ENCODE results near the gene UBL3.
A peak's percentile ranks its signal among the peaks of the same experiment; 100 is the strongest.

UBL3 gene

DNA sequence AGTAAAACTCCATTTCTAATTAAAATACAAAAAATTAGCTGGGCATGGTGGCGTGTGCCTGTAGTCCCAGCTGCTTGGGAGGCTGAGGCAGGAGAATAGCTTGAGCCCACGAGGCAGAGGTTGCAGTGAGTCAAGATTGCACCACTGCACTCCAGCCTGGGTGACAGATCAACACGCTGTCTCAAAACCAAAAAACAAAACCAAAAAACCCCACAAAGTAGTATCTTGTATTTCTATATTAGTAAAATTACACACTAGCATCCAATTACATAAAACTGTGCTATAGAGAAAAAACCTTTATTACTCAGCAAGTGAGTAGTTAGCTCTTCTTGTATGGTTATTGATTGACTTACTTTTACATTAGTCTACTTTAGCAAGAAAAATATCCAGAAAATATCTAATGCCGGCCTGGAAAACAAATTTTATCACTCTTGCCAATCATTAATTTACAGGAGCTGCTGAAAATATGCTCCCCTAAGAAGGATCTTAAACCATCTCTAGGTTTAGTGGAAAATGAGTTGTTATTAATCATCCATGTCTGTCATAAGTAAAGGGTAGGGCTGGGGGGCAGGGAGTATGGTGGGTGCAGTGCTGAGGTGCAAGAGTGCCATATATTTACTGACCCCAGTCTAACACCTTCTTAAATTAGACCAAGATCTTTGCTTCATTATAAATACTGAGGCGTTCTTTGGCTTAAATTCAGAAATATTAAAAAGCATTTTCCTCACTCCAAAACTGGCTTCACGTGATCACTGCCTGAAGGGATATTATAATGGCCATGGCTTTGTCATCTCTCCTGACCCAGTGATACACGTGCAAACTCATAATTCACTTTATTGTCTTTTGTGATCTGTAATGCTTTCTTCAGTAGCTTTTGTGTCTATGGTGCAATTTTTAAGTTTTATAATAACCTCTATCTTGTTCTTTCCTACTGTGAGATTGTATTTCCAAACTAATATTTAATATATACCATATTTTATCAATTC, 44.1 kb downstream of the UBL3 start:
- DNase-seq: no peak

DNA sequence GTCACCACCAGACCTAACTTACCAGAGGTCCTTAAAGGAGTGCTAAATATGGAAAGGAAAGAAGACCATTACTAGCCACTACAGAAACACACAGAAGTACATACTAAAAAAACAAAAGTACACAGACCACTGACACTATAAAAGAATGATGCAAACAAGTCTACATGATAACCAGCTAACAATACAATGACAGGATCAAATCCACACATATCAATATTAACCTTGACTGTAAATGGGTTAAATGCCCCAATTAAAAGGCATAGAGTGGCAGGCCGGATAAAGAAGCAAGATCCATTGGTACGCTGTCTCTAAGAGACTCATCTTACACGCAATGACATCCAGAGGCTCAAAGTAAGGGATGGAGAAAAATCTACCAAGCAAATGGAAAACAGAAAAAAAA, 47.2 kb downstream of the UBL3 start:
- no peak for DNase-seq

DNA sequence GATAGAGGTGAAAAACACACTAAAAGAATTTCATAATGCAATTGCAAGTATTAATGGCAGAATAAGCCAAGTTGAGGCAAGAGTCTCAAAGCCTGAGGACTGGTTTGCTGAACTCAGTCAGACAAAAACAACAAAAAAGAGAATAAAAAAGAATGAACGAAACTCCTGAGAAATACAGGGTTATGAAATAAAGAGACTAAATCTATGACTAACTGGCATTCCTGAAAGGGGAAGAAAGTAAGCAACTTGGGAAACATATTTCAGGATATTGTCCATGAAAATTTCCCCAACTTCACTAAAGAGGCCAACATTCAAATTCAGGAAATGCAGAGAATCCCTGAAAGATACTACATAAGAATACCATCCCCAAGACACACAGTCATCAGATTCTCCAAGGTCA, 47.8 kb downstream of the UBL3 start:
- DNase-seq: no peak

DNA sequence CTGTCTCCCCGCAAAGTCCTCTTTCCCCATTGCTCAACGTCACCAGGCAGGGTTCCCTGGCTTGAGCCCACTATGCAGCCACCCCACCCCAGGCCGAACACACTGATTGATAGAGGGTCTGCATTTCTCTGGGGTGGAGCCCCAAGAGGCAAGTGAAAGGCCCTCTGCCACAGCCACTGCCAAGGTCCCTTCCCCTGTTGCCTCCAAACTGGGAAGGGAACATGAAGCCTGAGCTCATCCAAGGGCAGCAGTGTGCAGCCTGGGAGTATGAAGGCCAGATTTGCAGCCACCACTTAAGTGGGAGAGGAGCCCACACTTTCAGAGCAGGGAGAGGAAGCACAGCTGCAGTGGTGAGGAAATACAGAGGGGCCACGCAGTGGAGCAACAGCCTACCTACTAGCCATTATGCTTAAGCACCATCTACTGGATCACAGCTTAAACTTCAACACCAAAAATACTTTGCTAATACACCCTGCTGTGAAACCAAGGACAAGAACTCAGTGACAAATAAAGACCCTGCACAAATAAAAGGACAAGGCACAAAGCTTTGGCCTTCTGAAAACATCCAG, 48.6 kb downstream of the UBL3 start:
- no peak for DNase-seq

DNA sequence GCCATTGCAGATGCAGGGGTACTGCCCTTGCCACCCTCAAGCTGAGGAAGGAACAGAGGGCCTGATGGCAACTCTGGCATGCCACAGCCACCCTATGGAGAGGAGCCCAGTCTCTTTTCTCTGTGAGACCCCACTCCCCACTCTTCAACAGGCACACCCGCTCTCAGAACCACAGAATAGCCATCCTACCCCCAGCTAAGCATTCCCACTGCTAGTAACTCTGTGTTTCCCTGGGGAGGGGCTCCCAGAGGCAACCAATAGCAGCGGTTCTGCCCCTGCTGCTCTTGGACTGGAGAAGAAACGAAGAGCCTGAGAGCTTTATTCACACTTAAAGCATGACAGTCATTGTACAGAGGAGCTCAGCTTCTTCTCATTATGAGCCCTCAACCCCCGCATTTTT, 49.3 kb downstream of the UBL3 start:
- no peak for DNase-seq

DNA sequence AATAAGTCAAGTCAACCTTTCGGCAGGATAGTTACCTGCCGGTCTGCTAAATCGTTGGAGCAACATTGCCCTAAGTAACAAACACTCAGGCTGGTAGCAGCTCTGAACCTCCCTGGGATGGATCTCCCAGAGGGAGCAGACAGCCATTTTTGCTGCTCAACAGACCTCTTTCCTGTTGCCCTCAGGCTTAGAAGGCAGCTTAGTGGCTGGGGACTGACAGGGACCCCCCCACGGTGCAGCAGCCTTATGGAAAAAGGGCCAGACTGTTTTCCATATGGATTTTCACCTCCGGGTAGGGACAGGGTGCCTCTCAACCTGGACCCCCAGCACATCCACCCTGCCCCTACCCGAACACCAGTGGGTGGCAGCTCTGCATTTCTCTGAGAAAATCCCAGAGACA, 49.7 kb downstream of the UBL3 start:
- DNase-seq: no peak

DNA sequence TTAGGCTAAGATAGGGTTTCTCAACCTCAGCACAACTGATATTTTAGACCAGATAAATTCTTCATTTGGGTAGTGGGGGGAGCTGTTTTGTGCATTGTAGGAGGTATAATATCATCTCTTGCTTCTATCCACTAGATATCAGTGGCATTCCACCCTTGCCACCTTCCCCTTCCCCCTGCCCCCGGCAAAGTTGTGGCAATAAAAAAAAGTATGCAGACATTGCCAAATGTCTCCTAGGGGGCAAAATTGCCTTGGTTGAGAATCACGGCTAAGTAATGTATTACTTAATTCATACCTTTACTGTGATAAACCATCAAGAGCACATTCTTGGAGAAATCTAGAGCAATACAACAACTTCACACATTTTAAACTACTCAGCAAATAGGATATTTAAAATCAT, 51.4 kb downstream of the UBL3 start:
- DNase-seq: no peak

DNA sequence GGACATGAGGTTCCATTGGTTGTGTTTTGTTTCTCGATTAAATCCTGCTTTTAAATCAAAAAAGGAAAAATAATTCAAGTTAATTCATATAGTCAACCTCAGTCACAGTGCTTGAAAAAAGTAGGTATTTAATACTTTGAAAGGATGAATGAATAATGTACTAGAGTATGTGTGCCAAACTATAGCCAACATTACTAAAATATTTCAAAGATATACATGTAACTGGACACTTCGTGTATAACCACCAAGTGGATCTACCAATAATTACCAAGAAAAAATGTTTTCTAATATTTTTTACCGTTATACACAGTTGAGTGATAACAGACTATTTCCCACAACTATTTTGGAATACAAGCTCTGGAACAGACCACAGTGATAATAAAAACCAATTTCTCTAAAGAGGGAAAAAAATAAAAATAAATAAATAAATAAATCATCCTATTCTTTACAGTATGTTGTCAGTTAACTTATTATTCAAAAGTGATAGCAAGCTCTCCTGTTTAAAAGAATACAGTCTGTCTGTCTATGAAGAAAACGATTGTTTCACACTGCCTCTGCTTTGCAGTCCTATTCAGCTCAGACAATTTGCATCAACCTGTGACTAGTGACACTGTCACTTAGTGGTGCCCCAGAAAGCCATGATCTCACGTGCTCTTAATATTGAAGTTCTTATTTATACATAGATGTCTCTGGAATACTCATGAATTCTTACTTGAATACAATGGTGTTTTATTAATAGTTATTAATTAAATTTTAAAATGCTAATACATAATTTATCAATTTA, 58.2 kb downstream of the UBL3 start:
- no peak for DNase-seq

DNA sequence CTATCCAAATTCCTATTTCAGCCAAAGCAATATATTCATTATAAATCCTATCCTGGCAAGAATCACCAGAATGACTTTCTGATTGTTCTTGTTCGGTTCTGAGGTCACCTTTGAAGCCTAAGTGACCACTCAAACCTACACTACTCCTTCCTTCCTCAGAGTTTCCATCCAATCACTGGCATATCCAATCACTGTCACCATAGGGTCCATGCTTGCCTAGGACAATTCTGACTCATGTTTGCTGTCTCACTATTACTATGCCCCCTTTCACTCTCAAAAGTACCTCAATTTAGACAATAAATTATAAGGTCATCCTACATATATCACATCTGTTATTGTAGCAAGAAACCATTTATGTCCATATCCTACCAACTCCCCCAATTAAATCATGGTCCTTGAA, 58.9 kb downstream of the UBL3 start:
- no peak for DNase-seq

DNA sequence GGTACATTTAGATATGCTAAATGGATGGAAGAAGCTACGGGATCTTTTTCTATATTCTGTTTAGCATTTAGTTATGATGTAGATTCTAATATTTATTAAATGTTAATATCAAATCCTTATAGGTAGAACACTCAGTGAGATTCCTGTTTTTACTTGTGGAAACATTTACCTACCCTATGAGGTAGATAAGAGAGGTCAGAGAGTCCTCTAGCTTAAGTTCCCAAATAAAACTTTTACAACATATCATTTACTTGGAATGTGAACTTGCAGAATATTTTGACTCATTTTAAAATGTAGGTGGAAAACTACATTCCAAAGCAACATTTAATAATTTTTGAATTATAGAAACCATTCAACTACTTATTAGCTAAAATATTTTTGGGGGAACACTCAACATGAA, 63.7 kb downstream of the UBL3 start:
- no peak for DNase-seq

DNA sequence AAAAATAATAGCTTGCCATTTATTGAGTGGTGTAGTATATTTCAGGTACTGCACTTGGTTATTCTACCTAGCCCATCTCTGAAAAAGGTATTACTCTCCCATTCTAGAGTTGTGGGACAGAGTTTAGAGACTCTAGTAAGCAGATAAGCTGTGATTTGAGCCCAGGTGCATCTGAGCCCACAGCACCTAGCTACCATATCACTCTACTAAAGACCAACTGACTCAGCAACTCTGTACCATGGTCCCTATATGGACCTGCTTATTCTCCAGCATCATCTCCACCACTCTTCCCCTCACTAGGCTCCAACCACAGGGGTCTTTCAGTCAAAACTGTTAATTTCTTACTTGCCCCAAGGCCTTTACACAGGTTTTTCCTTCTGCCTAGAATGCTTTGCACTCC, 64.4 kb downstream of the UBL3 start:
- DNase-seq: no peak

DNA sequence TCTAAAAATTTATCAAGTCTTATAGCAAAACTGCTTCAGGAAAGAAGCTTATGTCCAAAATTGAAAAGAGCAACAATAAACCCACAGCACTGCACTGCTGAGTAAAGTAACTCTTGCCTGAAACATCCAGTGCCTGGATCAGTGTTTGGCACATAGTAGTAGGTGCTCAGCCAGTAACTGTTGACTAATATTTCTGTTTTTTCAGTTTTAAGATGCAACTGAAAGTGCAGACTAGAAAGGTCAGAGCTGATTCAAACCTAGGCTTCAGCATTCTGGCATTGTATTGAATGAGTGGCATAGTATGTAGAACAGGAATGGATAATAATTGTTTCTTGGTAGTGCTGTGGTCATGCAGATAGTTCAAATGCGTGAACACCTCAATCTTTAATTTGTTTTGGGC, 67.6 kb downstream of the UBL3 start:
- DNase-seq: no peak

DNA sequence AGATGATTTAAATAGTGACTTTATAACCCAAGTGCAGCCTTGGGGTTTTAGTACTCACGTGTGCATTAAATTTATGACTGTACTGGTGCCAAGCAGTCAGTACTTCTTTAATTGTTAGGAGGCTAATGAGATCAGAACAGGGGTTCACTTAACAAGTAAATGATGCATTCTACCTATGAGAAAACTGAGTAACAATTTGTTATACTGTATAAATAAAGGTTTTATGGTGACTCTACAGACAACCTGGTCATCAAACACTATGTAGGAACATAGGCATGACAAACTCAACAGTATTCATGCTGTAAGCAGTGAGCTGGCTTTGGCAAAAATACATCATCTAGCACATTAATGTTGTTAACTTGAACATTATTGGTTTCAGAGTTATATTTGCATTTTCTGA, 75.6 kb downstream of the UBL3 start:
- no peak for DNase-seq

DNA sequence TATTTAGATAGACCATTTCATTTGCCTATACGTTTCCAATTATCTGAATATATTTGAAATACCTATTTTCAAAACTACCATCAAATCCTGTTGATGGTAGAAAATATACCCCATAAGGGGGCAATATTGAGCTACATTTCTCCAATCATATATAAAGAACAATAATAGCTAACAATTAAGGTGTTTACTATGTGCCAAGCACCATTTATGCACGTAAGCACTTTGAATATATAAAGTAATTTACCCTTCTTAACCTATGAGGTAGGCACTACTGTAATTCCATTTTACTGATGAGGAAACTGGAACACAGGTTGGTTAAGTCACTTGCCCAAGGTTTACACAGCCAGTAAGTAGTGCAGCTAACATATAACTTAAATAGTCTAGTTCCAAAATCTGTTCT, 79.2 kb downstream of the UBL3 start:
- peak; percentile 71 for DNase-seq

DNA sequence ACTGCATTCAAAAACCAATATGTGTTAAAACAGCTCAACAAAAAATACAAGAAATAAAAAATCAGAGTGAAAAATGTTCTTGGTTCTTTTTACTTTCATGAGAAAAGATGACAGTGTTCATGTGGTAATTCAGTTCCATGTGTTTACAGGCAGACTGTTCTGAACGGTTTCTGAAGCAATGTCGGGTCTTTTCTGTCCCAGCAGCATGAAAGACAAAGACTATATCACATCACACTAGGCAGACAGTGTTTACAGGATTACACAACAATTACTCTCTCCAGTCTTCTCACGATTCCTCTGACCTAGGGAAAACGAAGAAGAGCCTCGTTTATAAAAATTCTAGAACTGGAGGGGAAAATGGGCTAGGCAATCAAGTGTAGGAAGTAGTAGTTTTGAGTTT, 83.4 kb downstream of the UBL3 start:
- no peak for DNase-seq

DNA sequence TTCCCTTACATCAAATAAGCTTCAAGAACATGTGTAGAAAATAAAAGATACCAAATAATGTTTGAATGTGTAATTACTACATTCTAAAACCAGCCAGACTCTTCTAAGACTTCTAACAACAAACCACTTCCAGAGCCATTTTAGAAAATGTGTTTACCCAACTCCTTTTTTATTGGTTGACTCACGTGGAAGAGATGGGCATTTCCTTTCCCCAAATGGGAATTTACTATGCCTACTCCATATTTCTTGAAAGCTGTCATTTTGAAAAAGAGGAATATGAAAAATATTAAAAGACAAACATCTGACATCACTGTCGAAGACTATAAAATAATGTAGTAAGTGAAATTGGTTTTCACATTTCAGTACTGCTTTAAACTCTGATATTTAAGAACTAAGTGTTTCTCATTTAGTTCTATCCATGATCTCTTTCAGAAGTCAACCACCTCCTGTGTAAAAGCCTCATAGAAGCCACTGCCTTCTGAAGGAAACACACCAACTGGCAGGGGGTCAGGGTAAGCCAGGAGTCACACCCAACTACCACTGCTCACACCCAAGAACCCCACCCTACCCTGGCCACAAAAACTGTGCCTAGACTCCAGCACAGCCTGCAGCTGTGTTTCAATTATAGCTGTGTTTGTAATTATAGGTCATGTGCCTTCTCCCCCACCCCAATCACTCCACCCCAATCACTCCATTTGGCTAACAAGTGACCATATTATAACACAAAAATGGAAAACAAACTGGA, 86.8 kb downstream of the UBL3 start:
- DNase-seq: peak; percentile 9

DNA sequence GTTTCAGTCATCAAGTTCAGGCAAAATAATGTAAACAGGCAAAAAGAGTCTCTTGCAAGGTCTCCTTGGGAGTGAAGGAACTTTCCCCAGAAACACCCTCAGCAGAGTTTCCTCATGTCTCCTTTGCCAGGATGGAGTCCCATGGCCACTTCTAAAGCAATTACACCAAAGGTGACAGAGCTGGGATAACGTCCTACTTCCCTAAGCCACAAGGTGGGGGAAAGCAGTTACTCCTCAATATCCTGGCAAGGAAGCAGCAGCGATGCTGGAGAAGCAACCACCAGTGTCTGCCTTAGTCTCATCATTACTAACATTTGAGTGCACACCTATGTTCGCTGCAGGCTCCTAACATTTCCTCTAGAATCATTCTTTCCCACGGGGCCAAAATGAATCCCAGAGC, 88.6 kb downstream of the UBL3 start:
- no peak for DNase-seq

DNA sequence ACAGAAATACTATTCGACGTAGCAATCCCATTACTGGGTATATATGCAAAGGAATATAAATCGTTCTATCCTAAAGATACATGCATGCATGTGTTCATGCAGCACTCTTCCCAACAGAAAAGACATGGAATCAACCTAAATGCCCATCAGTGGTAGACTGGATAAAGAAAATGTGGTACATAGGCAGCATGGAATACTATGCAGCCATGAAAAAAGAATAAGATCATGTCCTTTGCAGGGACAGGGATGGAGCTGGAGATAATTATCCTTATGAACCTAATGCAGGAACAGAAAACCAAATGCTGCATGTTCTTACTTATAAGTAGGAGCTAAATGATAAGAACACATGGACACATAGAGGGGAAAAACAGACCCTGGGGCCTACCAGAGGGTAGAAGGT, 89.3 kb downstream of the UBL3 start:
- no peak for DNase-seq

DNA sequence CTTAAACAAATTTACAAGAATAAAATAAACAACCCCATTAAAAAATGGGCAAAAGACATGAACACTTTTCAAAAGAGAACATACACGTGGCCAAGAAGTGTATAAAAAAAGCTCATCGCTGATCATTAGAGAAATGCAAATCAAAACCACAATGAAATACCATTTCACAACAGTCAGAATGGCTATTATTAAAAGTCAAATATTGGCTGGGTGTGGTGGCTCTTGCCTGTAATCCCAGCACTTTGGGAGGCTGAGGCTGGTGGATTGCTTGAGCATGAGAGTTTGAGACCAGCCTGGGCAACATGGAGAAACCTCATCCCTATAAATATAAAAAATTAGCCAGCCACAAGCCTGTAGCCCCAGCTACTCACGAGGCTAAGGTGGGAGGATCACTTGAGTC, 89.9 kb downstream of the UBL3 start:
- no peak for DNase-seq

DNA sequence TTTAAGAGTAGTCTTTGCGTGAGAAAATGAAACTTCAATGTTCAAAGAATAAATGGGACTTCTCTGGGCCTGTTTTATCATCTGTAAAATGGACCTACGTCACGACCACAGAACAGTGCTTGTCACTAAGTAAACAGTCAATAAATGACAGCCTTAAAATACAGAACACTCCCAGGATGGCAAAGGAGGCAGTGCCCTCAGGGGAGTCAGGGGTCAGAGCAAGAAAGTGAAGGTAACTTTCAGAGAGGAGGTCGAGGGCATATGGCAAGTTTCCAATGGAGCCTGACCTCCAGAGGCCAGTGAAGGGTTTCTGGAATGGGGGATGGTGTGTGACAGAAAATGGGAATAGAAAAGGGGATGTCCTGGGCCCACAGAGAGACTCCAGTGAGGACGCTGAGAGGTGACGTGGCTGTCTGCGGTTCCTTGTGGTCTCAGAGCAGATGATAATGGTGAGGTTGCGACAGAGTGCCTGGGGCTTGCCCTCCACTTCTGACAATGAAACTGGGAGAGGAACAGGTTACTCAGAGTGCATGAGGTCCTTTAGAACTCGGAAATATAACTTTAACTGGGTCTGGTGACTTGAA, 91.8 kb downstream of the UBL3 start:
- DNase-seq: peak; percentile 55

DNA sequence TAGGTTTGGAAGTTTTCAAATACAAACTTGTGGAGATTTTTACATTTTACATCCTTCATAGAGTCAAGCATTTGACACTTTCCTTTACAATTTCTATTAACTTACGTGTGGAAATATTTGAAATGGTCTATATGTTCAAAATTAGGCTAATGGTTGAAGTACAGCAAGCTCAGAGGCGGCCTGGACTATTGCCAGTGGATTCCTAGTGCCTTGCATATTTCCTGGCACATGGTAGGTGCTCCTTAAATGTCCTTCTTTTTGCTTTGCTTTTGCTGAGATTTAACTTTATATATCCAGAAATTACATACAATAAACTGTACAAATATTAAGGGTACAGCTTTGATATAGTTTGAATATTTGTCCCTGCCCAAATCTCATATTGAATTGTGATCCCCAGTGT, 93.9 kb downstream of the UBL3 start:
- DNase-seq: no peak

DNA sequence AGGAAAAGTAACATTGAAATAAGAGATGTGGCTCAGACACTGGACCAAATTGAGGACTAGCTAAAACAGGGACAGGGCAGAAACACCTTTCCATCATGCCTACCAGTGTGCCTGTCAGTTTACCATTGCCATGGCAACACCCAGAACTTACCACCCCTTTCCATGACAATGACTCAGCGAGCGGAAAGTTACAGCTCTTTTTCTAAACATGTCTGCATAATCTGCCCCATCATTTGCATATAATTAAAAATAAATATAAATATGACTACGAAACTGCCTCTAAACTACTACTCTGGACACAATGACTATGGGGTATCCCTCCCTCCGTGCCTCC, 96.0 kb downstream of the UBL3 start:
- no peak for DNase-seq

Data from CD4-positive, alpha-beta T cell treated with Interleukin-17A for 1 hour (primary cell).